Epithelial cell of esophagus (primary cell): Measurements from ENCODE around the gene RILPL1.
"Not testable (repeated sequence)": the region's sequence is repeated elsewhere in the genome, so short reads cannot be mapped to it uniquely, and the experiment has no call there.

ENCODE experiments used
- DNase-seq: peaks from one replicate; pipeline ENCODE4 v3.0.0; 2010; ENCODE audit warnings: low read depth
- H3K4me3 ChIP-seq: 2 replicates; pipeline ENCODE4 v1.5.1; 2011; ENCODE audit warnings: mild to moderate bottlenecking, low read length, control low read depth
- CTCF ChIP-seq: IDR thresholded peaks from 2 replicates; pipeline ENCODE4 v1.5.1; 2011; ENCODE audit warnings: low read depth, mild to moderate bottlenecking, low read length, control low read depth, inconsistent platforms; ENCODE audit not compliant: insufficient read depth; ENCODE audit errors: missing control alignments

The RILPL1 gene

GRCh38 chr12:123457980-123458779 is 75.3 kb downstream of the RILPL1 start, which contains the start of gene SNRNP35:
SNRNP35 (plus strand) TSS chr12:123458139; CDS start chr12:123465541, 7,402 bp downstream.
- peak; percentile 79 for DNase-seq
- no peak for TF ChIP-seq CTCF
- peak within 1 kb of the TSS; percentile 89 for H3K4me3 ChIP-seq

GRCh38 chr12:123453165-123453564 is 80.4 kb downstream of the RILPL1 start:
- DNase-seq: no peak
- no peak overlapping the region for H3K4me3 ChIP-seq
- no peak for TF ChIP-seq CTCF

- not testable (repeated sequence) for DNase-seq, H3K4me3 ChIP-seq
Measured at GRCh38 chr12:123452276-123452550, 81.3 kb downstream of the RILPL1 start.

GRCh38 chr12:123450636-123451035 is 82.9 kb downstream of the RILPL1 start:
- no peak for DNase-seq
- H3K4me3 ChIP-seq: no peak overlapping the region
- no peak for TF ChIP-seq CTCF

- no peak overlapping the region for H3K4me3 ChIP-seq
- TF ChIP-seq CTCF: no peak
- DNase-seq: no peak
Measured at GRCh38 chr12:123449856-123450255, 83.7 kb downstream of the RILPL1 start.

GRCh38 chr12:123449249-123449733 is 84.2 kb downstream of the RILPL1 start:
- DNase-seq: no peak
- no peak for TF ChIP-seq CTCF
- H3K4me3 ChIP-seq: no peak overlapping the region

GRCh38 chr12:123446333-123446713 is 87.2 kb downstream of the RILPL1 start:
- no peak overlapping the region for H3K4me3 ChIP-seq
- no peak for DNase-seq
- no peak for TF ChIP-seq CTCF
